Activated CD8-positive, alpha-beta T cell treated with anti-CD3 and anti-CD28 coated beads for 36 hours (primary cell): ENCODE measurements around the gene EDARADD. TPM values are rescaled to one million over a fixed set of nuclear protein-coding genes. Genes with fewer than 3 reads are reported as not detected.

Experiments
- ATAC-seq: fragments of 200-7000 bp; cut with Tn5 transposase; one replicate; pipeline ENCODE4 v1.10.0; 2021; ENCODE audit warnings: mild to moderate bottlenecking, moderate library complexity
- CTCF ChIA-PET: fragments of 350-600 bp; sonication (Branson Sonifier 250); formaldehyde crosslinking; loops from one replicate; lab custom pipeline; 2021; ENCODE audit warnings: antibody characterized with exemption; lab: Charles Lee
- POLR2A ChIA-PET: fragments of 350-600 bp; sonication (Branson Sonifier 250); formaldehyde crosslinking; loops from one replicate; lab custom pipeline; 2021; ENCODE audit warnings: antibody characterized with exemption; lab: Charles Lee
- DNase-seq: peaks from one replicate; pipeline ENCODE4 v3.0.0-alpha.2; 2020
- H3K27ac Mint-ChIP-seq: one replicate; pipeline ENCODE4 v1.8.0; 2021; ENCODE audit warnings: mild to moderate bottlenecking, mixed read lengths
- H3K27me3 Mint-ChIP-seq: one replicate; pipeline ENCODE4 v1.8.0; 2021; ENCODE audit warnings: mixed read lengths
- H3K36me3 Mint-ChIP-seq: one replicate; pipeline ENCODE4 v1.8.0; 2021; ENCODE audit warnings: low read depth, mixed read lengths
- H3K4me1 Mint-ChIP-seq: one replicate; pipeline ENCODE4 v1.8.0; 2021; ENCODE audit warnings: low read depth, mixed read lengths
- H3K4me3 Mint-ChIP-seq: one replicate; pipeline ENCODE4 v1.8.0; 2021; ENCODE audit warnings: mild to moderate bottlenecking, moderate library complexity, mixed read lengths
- H3K9me3 Mint-ChIP-seq: one replicate; pipeline ENCODE4 v1.8.0; 2021; ENCODE audit warnings: mixed read lengths
- intact Hi-C: fragments of 100-400 bp; cut with micrococcal nuclease; formaldehyde crosslinking; loops from one replicate; pipeline ENCODE4 v1.10.0; 2022
- total RNA-seq, 2 experiments: library from RNA; stranded (reverse); gene quantifications; one replicate each; pipeline ENCODE4 v1.2.3, GENCODE V29; 2021
- TF ChIP-seq, protein P1 (sequence below): fragments of 200-600 bp; IDR thresholded peaks from one replicate; pipeline ENCODE4 v1.8.0; 2022; ENCODE audit warnings: antibody characterized with exemption, mild to moderate bottlenecking

The EDARADD gene
- total RNA-seq, 2 experiments from 2014 or later = 1.7 to 3.0 TPM

DNA sequence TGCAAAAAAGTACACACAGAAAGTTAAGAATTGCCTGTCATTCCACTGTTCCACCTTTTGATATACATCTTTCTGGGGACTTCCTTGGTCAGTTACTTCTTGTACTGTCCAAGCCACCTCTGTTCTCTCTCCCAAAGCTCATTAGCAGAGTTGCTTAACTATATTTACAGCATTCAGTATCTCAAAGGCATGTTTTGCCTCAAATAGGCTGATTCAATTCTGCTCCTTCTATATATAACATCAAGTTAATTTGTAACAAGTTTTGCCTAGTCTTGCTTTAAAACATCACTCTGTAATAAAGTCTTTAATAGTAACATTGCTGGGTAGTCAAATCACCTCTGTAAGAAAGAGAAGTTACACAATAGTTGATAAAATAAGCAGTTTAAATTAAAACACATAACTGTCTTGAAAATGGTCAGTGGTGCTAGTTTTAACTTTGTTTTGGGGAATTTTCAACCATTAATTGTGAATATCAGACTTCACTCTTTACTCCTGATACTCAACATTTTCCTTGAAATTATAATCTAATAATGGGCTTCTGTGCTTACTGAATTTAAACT lies 35.7 kb downstream of the EDARADD start:
- TF ChIP-seq, protein P1, sequence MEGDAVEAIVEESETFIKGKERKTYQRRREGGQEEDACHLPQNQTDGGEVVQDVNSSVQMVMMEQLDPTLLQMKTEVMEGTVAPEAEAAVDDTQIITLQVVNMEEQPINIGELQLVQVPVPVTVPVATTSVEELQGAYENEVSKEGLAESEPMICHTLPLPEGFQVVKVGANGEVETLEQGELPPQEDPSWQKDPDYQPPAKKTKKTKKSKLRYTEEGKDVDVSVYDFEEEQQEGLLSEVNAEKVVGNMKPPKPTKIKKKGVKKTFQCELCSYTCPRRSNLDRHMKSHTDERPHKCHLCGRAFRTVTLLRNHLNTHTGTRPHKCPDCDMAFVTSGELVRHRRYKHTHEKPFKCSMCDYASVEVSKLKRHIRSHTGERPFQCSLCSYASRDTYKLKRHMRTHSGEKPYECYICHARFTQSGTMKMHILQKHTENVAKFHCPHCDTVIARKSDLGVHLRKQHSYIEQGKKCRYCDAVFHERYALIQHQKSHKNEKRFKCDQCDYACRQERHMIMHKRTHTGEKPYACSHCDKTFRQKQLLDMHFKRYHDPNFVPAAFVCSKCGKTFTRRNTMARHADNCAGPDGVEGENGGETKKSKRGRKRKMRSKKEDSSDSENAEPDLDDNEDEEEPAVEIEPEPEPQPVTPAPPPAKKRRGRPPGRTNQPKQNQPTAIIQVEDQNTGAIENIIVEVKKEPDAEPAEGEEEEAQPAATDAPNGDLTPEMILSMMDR = no peak
- ATAC-seq (no peak), DNase-seq (no peak)
- CTCF ChIA-PET = no interaction called here
- Mint-ChIP-seq H3K9me3 (no peaks in the 10 kb centered on the region), H3K4me3 (no peak overlapping the region), H3K4me1 (peaks cover 6% of the 10 kb centered on the region), H3K27me3 (no peaks in the 10 kb centered on the region), H3K36me3 (no peaks in the 10 kb centered on the region), H3K27ac (no peak overlapping the region)
- POLR2A ChIA-PET = no interaction called here
- intact Hi-C loops = no loop called here

GRCh38 chr1:236433819-236434315 lies 39.8 kb downstream of the EDARADD start:
- Mint-ChIP-seq H3K27ac (no peak overlapping the region), H3K4me3 (no peak overlapping the region), H3K9me3 (no peaks in the 10 kb centered on the region), H3K36me3 (no peaks in the 10 kb centered on the region), H3K4me1 (no peaks in the 10 kb centered on the region), H3K27me3 (no peaks in the 10 kb centered on the region)
- ATAC-seq (no peak), DNase-seq (no peak)
- intact Hi-C loops = no loop called here
- TF ChIP-seq, protein P1 = no peak
- CTCF ChIA-PET = no interaction called here
- POLR2A ChIA-PET = no interaction called here

DNA sequence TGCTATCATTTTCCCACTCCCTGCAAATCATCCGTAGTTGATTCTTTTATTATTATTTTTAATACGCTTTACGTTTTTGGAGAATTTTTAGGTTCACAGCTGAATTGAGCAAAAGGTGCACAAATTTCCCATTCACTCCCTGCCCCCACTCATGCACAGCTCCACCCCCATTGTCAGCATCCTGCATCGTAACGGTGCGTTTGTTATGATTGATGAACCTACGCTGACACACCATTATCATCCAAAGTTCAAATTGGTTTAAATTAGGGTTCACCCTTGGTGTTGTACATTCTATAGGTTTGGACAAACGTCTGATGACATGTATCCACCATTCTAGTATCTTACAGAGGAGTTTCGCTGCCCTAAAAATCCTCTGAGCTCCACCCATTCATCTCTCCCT lies 44.5 kb downstream of the EDARADD start:
- CTCF ChIA-PET = no interaction called here

DNA sequence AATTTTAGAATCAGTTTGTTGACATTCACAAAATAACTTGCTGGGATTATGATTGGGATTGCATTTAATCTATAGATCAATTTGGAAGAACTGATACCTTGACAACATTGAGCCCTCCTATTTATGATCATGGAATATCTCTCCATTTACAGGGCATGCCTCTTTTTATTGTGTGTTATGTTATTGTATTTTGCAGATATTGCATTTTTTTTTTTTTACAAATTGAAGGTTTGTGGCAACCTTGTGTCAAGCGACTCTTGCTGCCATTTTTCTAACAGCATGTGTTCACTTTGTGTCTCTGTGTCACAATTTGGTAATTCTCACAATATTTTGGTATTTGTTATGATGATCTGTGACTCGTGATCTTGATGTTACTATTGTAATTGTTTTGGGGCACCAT lies 46.3 kb downstream of the EDARADD start:
- H3K4me1 Mint-ChIP-seq = no peaks in the 10 kb centered on the region
- TF ChIP-seq, protein P1 = no peak
- H3K27me3 Mint-ChIP-seq = peaks cover under 1% of the 10 kb centered on the region
- DNase-seq (no peak), ATAC-seq (no peak)
- no peaks in the 10 kb centered on the region for H3K9me3 Mint-ChIP-seq
- H3K27ac Mint-ChIP-seq = no peak overlapping the region
- no peak overlapping the region for H3K4me3 Mint-ChIP-seq
- CTCF ChIA-PET = interaction anchor here (1.7 kb wide), 1 partner anchor 12 kb away, joined by 5 read pairs; no protein-coding TSS in a partner anchor
- POLR2A ChIA-PET = no interaction called here
- intact Hi-C loops = no loop called here
- H3K36me3 Mint-ChIP-seq = no peaks in the 10 kb centered on the region

More for the DNA sequence above, 44.5 kb downstream of the EDARADD start:
- H3K27ac Mint-ChIP-seq = no peak overlapping the region
- no peaks in the 10 kb centered on the region for H3K27me3 Mint-ChIP-seq
- no peak for ATAC-seq
- H3K9me3 Mint-ChIP-seq = no peaks in the 10 kb centered on the region
- no peaks in the 10 kb centered on the region for H3K4me1 Mint-ChIP-seq
- TF ChIP-seq, protein P1 = no peak
- no peak overlapping the region for H3K4me3 Mint-ChIP-seq
- intact Hi-C loops = no loop called here
- H3K36me3 Mint-ChIP-seq = no peaks in the 10 kb centered on the region
- POLR2A ChIA-PET = no interaction called here
- DNase-seq = no peak

GRCh38 chr1:236450779-236451178 lies 56.7 kb downstream of the EDARADD start:
- Mint-ChIP-seq H3K27ac (no peak overlapping the region), H3K4me3 (no peak overlapping the region), H3K27me3 (no peaks in the 10 kb centered on the region), H3K4me1 (no peaks in the 10 kb centered on the region), H3K36me3 (no peaks in the 10 kb centered on the region), H3K9me3 (no peaks in the 10 kb centered on the region)
- DNase-seq = no peak
- ChIA-PET POLR2A (no interaction called here), CTCF (interaction anchor here (1.2 to 1.3 kb wide), 4 partner anchors 35 to 183 kb away, joined by 3 read pairs; no protein-coding TSS in a partner anchor)
- intact Hi-C loops = no loop called here
- TF ChIP-seq, protein P1 = no peak
- no peak for ATAC-seq
